Spleen (tissue), 11 donors: ENCODE results near the gene DIS3L. TPM values are rescaled to one million over a fixed set of nuclear protein-coding genes. Genes with fewer than 3 reads are reported as not detected.

Source experiments
- DNase-seq: peaks from one replicate; pipeline ENCODE4 v3.0.0-alpha.2; 2020
- H3K27ac ChIP-seq, 8 donors: fragments of 200-600 bp; sonication (generic) in 7 of 8; 1 replicate in 4 of 8; 2 replicates in 4 of 8; pipeline versions ENCODE4 v1.5.0 to v1.8.0; 2016 to 2021; ENCODE audit warnings: inconsistent platforms in 4 of 8, mild to moderate bottlenecking in 4 of 8, moderate library complexity in 1 of 8
- H3K27me3 ChIP-seq, 7 donors: fragments of 200-600 bp; sonication (generic) in 6 of 7; replicated peaks in 1 of 7; 1 replicate in 4 of 7; 2 replicates in 3 of 7; pipeline versions ENCODE4 v1.5.0 to v1.8.0; 2016 to 2021; ENCODE audit warnings: inconsistent platforms in 3 of 7, mild to moderate bottlenecking in 1 of 7
- H3K36me3 ChIP-seq, 6 donors: fragments of 200-600 bp; sonication (generic) in 5 of 6; 1 replicate in 4 of 6; 2 replicates in 2 of 6; pipeline versions ENCODE4 v1.5.0 to v1.8.0; 2016 to 2021; ENCODE audit warnings: inconsistent platforms in 2 of 6
- H3K4me1 ChIP-seq, 6 donors: fragments of 200-600 bp; sonication (generic) in 5 of 6; 1 replicate in 3 of 6; 2 replicates in 3 of 6; pipeline versions ENCODE4 v1.5.0 to v1.8.0; 2016 to 2021; ENCODE audit warnings: inconsistent platforms in 3 of 6
- H3K4me3 ChIP-seq, 8 donors: fragments of 200-600 bp; sonication (generic) in 7 of 8; 1 replicate in 4 of 8; 2 replicates in 4 of 8; pipeline versions ENCODE4 v1.5.0 to v1.8.0; 2016 to 2021; ENCODE audit warnings: inconsistent platforms in 4 of 8, mild to moderate bottlenecking in 4 of 8, moderate library complexity in 2 of 8
- H3K9me3 ChIP-seq, 8 donors: fragments of 200-600 bp; sonication (generic) in 7 of 8; 1 replicate in 4 of 8; 2 replicates in 4 of 8; pipeline versions ENCODE4 v1.5.0 to v1.8.0; 2016 to 2021; ENCODE audit warnings: inconsistent platforms in 4 of 8
- CTCF ChIP-seq, 11 experiments: fragments of 200-600 bp in 7 of 11; fragments of 450-650 bp in 4 of 11; sonication (generic) in 4 of 11; IDR thresholded peaks in 8 of 11; conservative IDR thresholded peaks in 3 of 11; 1 replicate in 7 of 11; 2 replicates in 4 of 11; pipeline versions ENCODE4 v1.4.0 to v1.8.0; 2016 to 2021; ENCODE audit warnings: antibody characterized with exemption in 11 of 11, inconsistent platforms in 4 of 11, mild to moderate bottlenecking in 1 of 11
- POLR2A ChIP-seq, 3 donors: fragments of 450-650 bp; IDR thresholded peaks; one replicate each; pipeline ENCODE4 v1.5.1; 2017; ENCODE audit warnings: antibody characterized with exemption in 3 of 3, mild to moderate bottlenecking in 1 of 3
- POLR2AphosphoS5 ChIP-seq, 3 donors: sonication (generic); formaldehyde crosslinking; IDR thresholded peaks; one replicate each; pipeline ENCODE4 v1.5.1; 2017; ENCODE audit warnings: antibody characterized with exemption in 3 of 3
- WGBS, 5 donors: extraction: QIAGEN DNeasy Blood & Tissue Kit in 3 of 5; methylation state at CpG; one replicate each; pipeline versions ENCODE4 v1.1.5 to v1.1.7; 2013 to 2018; 5-methylcytosine and 5-hydroxymethylcytosine counted together
- intact Hi-C: fragments of 100-400 bp; cut with DNase I; formaldehyde crosslinking; loops from one replicate; pipeline ENCODE4 v1.15.0; 2023; ENCODE audit warnings: low total_unique reads
- polyA plus RNA-seq, 3 donors: library from polyadenylated mRNA; stranded (reverse); fragments of 200-250 nt; gene quantifications; one replicate each; pipeline ENCODE4 v1.2.1, GENCODE V29; 2013
- total RNA-seq, 7 donors: library from RNA; depleted of rRNA in 3 of 7; stranded (reverse); fragments of >200 nt in 3 of 7; fragmentation: NEBNext Ultra II Directional in 4 of 7; extraction: Animal tissue kit (Norgen Biotek cat#: 25700) in 4 of 7; gene quantifications; one replicate each; pipeline versions ENCODE4 v1.1.0 to v1.2.1, GENCODE V29; 2016 to 2021
- donor health status: healthy with polysubstance abuse.
- donor health status: DM: no; HTN: no; CAD: no; lungs with moderate emphysema.
- donor health status: DM: no; HTN: no; CAD: no.
- donor health status: Bipolar disorder and iron deficiency.
- donor health status: healthy.
- donor health status: DM: no; HTN: no; CAD: no.
- donor health status: DM: yes; HTN: yes; CAD: no.

The DIS3L gene
- total and polyA plus RNA-seq, 10 donors, result 8.8 to 30.7 (median 25.4) TPM

- peaks cover 0 to 91% (median 52%) of the 10 kb centered on the region in 7 donors for H3K27me3 ChIP-seq
- H3K36me3 ChIP-seq, result no peaks in the 10 kb centered on the region
- H3K27ac ChIP-seq, result no peak within 1 kb of the TSS
- H3K4me1 ChIP-seq, result peaks cover 24 to 40% (median 31%) of the 10 kb centered on the region in 6 donors
- H3K4me3 ChIP-seq, result peak within 1 kb of the TSS; percentile 35 to 69 (median 49)
- WGBS, 5 donors, result 0 to 2% (median 1%) methylated on average over 30 to 64 of the region's 64 CpGs
- no peak for DNase-seq
- intact Hi-C loops, result no loop called here
- no peak for TF ChIP-seq CTCF (IDR thresholded peaks at IDR 0.05 in 8 of 11, conservative IDR thresholded peaks at IDR 0.05 in 3 of 11)
- TF ChIP-seq POLR2AphosphoS5 (IDR thresholded peaks at IDR 0.05), result no peak
- TF ChIP-seq POLR2A (IDR thresholded peaks at IDR 0.05), result no peak
- H3K9me3 ChIP-seq, result no peaks in the 10 kb centered on the region
Observed at GRCh38 chr15:66253418-66254088, 39.8 kb upstream of the DIS3L start, which contains the start of gene MEGF11. Gene MEGF11, minus strand, starts transcription at chr15:66253750. Its CDS starts 125,347 bp downstream, at chr15:66128403.

GRCh38 chr15:66254089-66254950 lies 39.0 kb upstream of the DIS3L start:
- no peaks in the 10 kb centered on the region for H3K9me3 ChIP-seq
- WGBS, 5 donors, result 4 to 10% (median 5%) methylated on average over 35 to 36 of the region's 36 CpGs
- no peak for TF ChIP-seq CTCF (IDR thresholded peaks at IDR 0.05 in 8 of 11, conservative IDR thresholded peaks at IDR 0.05 in 3 of 11)
- H3K36me3 ChIP-seq, result no peaks in the 10 kb centered on the region
- H3K4me1 ChIP-seq, result peaks cover 24 to 40% (median 31%) of the 10 kb centered on the region in 6 donors
- DNase-seq, result no peak
- no peak overlapping the region for H3K27ac ChIP-seq
- H3K27me3 ChIP-seq, result peaks cover 0 to 91% (median 52%) of the 10 kb centered on the region in 7 donors
- intact Hi-C loops, result no loop called here
- peak overlapping the region in 7 of 8 donors; percentile 38 to 69 (median 50) for H3K4me3 ChIP-seq

GRCh38 chr15:66254951-66255676 lies 38.3 kb upstream of the DIS3L start:
- peaks cover 24 to 40% (median 31%) of the 10 kb centered on the region in 6 donors for H3K4me1 ChIP-seq
- no peaks in the 10 kb centered on the region for H3K9me3 ChIP-seq
- intact Hi-C loops, result no loop called here
- no peak overlapping the region for H3K27ac ChIP-seq
- H3K36me3 ChIP-seq, result no peaks in the 10 kb centered on the region
- peaks cover 0 to 83% (median 52%) of the 10 kb centered on the region in 7 donors for H3K27me3 ChIP-seq
- no peak overlapping the region for H3K4me3 ChIP-seq
- TF ChIP-seq CTCF (IDR thresholded peaks at IDR 0.05 in 8 of 11, conservative IDR thresholded peaks at IDR 0.05 in 3 of 11), result no peak
- TF ChIP-seq POLR2AphosphoS5 (IDR thresholded peaks at IDR 0.05), result no peak
- no peak for TF ChIP-seq POLR2A (IDR thresholded peaks at IDR 0.05)
- DNase-seq, result no peak
- 22 to 38% (median 27%) methylated on average over 18 to 19 of the region's 19 CpGs for WGBS, 5 donors
